ENCODE measurements around the gene SETSIP. TPM values are rescaled to one million over a fixed set of nuclear protein-coding genes. Genes with fewer than 3 reads are reported as not detected.

SETSIP gene
- total and polyA plus RNA-seq, 7 donors: not detected

- Histone ChIP-seq H3K4me1 (no peaks in the 10 kb centered on the region), H3K9me3 (peaks cover 3% of the 10 kb centered on the region), H3K27me3 (ENCODE audit: insufficient read depth in 3 of 3, low read length in 2 of 3) (no peaks in the 10 kb centered on the region), H3K27ac (no peak overlapping the region), H3K36me3 (ENCODE audit: insufficient read depth in 1 of 2, low read depth in 1 of 2) (peaks cover 0 to 8% of the 10 kb centered on the region in 2 donors), H3K4me3 (no peak overlapping the region)
- 94 to 98% (median 95%) methylated on average over 5 of the region's 5 CpGs for WGBS, 3 donors
- intact Hi-C loops (cut with DNase I): no loop called here
- ATAC-seq (no peak), DNase-seq (no peak)
- no peak for TF ChIP-seq CTCF (IDR thresholded peaks at IDR 0.05)
These were observed 16.4 kb upstream of the SETSIP start for GRCh38 chr1:92091625-92092024.

GRCh38 chr1:92087542-92087941, 12.3 kb upstream of the SETSIP start:
- ATAC-seq (no peak), DNase-seq (no peak)
- no peaks in the 10 kb centered on the region for H3K27me3 ChIP-seq (ENCODE audit: insufficient read depth in 3 of 3, low read length in 2 of 3)
- H3K27ac ChIP-seq: no peak overlapping the region
- intact Hi-C loops (cut with DNase I): no loop called here
- no peak for TF ChIP-seq CTCF (IDR thresholded peaks at IDR 0.05)
- no peaks in the 10 kb centered on the region for H3K4me1 ChIP-seq
- 64 to 85% (median 72%) methylated on average over 1 of the region's 1 CpG for WGBS, 3 donors
- peaks cover 0 to 8% of the 10 kb centered on the region in 2 donors for H3K36me3 ChIP-seq (ENCODE audit: insufficient read depth in 1 of 2, low read depth in 1 of 2)
- peaks cover 20% of the 10 kb centered on the region for H3K9me3 ChIP-seq
- H3K4me3 ChIP-seq: no peak overlapping the region

GRCh38 chr1:92085727-92086126, 10.5 kb upstream of the SETSIP start:
- Histone ChIP-seq H3K27me3 (ENCODE audit: insufficient read depth in 3 of 3, low read length in 2 of 3) (no peaks in the 10 kb centered on the region), H3K4me3 (no peak overlapping the region), H3K27ac (no peak overlapping the region), H3K36me3 (ENCODE audit: insufficient read depth in 1 of 2, low read depth in 1 of 2) (peaks cover 0 to 8% of the 10 kb centered on the region in 2 donors), H3K9me3 (peaks cover 20% of the 10 kb centered on the region), H3K4me1 (peaks cover 3% of the 10 kb centered on the region)
- 94 to 95% (median 95%) methylated on average over 4 of the region's 4 CpGs for WGBS, 3 donors
- ATAC-seq (no peak), DNase-seq (no peak)
- intact Hi-C loops (cut with DNase I): no loop called here
- TF ChIP-seq CTCF (IDR thresholded peaks at IDR 0.05): no peak

GRCh38 chr1:92084651-92085050, 9.4 kb upstream of the SETSIP start:
- no peak for TF ChIP-seq CTCF (IDR thresholded peaks at IDR 0.05)
- no peak for DNase-seq
- H3K27me3 ChIP-seq (ENCODE audit: insufficient read depth in 3 of 3, low read length in 2 of 3): no peaks in the 10 kb centered on the region
- peaks cover 20% of the 10 kb centered on the region for H3K9me3 ChIP-seq
- WGBS, 3 donors: 100% methylated on average over 1 of the region's 1 CpG
- peaks cover 0 to 7% of the 10 kb centered on the region in 2 donors for H3K36me3 ChIP-seq (ENCODE audit: insufficient read depth in 1 of 2, low read depth in 1 of 2)
- H3K27ac ChIP-seq: no peak overlapping the region
- no peak overlapping the region for H3K4me3 ChIP-seq
- H3K4me1 ChIP-seq: peaks cover 3% of the 10 kb centered on the region
- no peak for ATAC-seq
- intact Hi-C loops (cut with DNase I): no loop called here

- ATAC-seq (no peak), DNase-seq (no peak)
- peaks cover 3% of the 10 kb centered on the region for H3K4me1 ChIP-seq
- TF ChIP-seq CTCF (IDR thresholded peaks at IDR 0.05): no peak
- no peaks in the 10 kb centered on the region for H3K27me3 ChIP-seq (ENCODE audit: insufficient read depth in 3 of 3, low read length in 2 of 3)
- peak overlapping the region; percentile 77 for H3K27ac ChIP-seq
- 28 to 35% (median 28%) methylated on average over 4 of the region's 4 CpGs for WGBS, 3 donors
- no peaks in the 10 kb centered on the region for H3K36me3 ChIP-seq (ENCODE audit: insufficient read depth in 1 of 2, low read depth in 1 of 2)
- peaks cover 12% of the 10 kb centered on the region for H3K9me3 ChIP-seq
- H3K4me3 ChIP-seq: peak overlapping the region; percentile 95
- intact Hi-C loops (cut with DNase I): no loop called here
These were observed 5.8 kb upstream of the SETSIP start for GRCh38 chr1:92081031-92081430.
